HG02981 (cell line): Measurements from ENCODE around the gene CDK8.
"Not testable (repeated sequence)": the region's sequence is repeated elsewhere in the genome, so short reads cannot be mapped to it uniquely, and the experiment has no call there.

Source experiments
- ATAC-seq: cut with Tn5 transposase; IDR thresholded peaks from one replicate; pipeline ENCODE4 v1.9.1; 2021; ENCODE audit warnings: mild to moderate bottlenecking, moderate library complexity; ENCODE audit not compliant: unreplicated experiment

The CDK8 gene

DNA sequence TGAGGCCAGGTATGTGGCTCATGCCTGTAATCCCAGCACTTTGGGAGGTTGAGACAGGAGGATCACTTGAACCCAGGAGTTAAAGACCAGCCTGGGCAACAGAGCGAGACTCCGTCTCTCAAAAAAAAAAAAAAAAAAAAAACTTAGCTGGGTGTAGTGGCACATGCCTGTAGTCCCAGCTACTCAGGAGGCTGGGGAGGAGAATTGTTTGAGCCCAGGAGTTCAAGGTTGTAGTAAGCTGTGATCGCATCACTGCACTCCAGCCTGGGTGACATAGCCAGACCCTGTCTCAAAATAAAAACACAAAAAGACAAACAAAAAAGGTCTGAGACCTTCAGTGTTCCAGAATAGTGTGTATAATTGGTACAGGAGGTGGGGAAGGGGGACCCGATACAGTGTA, 1.9 kb upstream of the CDK8 start:
- not testable (repeated sequence) for ATAC-seq

DNA sequence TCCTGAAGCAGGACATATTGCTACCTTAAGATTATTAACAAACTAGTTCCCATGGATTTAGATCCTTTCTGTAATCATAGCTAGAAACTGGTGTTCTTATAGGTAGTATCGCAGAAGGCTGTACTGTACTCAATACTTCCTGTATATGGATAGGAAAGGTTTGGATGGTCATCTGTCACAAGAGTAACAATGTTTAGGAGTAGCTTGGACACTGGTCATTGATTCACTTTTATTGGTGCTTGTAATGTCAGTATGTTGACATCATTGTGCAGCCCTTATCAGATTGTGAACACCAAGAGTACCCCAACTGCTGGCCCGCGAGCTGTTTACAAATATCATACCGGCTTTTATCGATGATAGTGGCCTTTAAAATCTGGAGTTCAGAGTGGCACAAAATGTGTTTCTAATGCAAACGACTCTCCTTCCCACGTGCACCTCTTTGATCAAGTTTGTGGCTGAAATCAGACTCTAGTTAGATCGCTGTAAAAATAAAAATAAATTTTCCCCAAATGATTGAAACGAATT, 605 bp upstream of the CDK8 start:
- no peak for ATAC-seq

DNA sequence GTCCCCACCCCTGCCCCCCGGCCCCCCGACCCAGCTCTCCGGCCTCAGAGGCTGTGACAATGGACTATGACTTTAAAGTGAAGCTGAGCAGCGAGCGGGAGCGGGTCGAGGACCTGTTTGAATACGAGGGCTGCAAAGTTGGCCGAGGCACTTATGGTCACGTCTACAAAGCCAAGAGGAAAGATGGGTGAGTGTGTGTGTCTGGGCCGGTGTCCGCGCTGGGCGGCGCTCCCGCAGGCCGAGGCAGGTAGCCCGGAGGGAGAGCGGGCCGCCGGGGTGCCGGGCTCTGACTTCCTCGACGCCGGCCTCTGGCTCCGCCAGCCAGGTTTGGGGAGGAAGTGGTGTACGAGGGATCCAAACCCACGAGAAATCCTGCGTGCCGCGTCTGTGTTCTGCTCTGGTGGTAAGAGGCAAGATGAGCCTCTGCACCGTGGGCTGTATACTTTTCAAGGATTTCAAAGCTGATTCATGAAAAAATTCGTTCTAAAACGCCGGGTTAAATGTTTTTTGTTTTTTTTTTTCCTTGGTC, 718 bp downstream of the CDK8 start:
- peak; percentile 28 for ATAC-seq

DNA sequence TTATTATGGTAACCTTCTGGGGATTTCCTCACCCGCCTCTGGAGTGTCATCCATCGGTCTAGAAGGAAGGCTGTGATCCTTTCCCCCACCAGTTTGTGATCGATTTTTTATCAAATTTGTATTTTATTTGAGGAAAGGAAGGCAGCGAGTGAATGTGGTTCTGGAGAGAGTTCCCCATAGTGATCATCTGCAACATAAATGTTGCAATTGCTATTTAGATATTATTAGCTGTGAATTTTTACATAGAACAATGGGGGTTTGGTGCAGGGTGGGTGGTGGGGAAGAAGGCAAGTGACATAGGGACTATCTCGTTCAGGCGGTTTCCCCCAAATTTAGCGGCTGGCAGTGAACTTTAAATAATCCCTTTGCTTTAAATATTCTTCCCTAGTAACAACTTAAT, 1.2 kb downstream of the CDK8 start:
- ATAC-seq = no peak

DNA sequence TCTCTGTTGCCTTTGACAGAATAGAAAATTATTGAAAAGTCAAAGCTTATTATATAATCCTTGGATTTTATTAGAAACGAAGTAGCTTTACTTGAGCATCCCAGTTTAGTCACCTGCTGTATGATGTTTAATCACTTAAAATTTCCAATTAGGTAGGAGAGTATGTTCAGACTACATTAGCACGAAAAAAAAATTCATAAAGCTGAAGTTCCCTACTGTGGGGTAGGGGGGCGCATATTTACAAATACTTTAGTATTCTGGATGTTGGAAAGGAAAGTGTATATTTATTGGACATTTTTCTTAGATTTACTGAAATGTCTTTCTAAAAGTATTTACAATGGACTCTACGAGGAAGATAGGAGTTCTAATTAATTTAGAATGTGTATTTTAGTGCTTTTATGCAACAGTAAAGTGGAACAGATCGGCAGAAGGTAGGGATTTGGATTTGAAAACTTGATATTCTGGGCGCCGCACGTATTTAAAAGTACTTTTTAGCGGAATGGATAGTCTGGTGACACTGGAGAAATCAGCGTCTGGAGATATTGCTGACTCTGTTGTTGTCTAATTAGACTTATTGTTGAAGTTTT, 1.9 kb downstream of the CDK8 start:
- no peak for ATAC-seq

DNA sequence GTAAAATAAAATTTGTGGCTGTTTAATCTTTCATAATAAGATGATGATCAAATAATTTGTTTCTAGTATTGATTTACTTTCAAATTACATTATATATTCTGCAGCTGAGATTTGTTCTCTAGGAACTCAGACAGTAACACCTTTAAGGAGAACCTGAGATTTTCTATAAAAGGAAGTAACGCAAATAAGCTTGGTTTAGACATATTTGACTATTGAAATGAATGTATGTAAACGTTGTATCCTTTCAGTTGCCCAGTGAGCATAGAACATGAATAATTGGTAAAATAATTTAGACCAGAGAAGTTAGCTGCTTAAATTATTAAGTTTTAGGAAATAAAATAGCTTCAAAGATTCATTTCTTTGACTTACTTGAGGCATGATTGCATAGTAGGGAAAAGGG, 3.1 kb downstream of the CDK8 start:
- ATAC-seq = no peak

DNA sequence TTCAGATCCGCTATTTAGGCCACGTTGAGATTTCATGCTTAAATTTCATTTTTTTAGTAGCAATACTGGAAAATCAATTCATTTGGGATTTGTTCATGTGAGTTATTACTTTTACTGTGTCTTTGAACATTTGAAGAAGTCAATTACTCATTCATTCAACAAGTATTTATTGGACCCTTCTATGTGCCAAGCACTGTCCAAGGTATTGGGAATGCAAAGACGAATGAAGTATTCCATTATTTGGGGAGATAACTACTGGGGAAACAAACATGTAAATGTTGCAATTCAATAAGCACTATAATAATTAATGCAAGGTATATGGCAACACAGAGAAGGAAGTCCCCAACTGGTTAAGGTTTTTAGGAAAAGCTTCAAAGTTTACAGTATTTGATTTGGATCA, 5.7 kb downstream of the CDK8 start:
- no peak for ATAC-seq

DNA sequence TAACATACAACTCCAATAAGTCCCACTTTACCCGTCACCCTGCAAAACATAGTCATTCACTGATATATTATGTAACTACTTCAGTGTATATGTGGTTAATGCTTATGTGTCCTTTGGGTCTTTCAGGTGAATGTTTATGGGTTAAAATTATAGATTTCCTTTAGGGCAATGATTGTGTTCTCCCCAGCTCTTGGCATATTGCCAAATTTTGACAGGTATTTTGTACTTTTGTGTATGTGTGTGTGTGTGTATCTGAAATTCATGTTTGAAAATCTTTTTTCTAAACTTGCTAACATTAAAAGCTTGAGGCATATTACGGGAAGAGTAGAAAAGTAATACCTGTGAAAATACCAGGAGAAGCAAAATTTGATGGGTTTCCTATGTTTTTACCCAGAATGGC, 8.2 kb downstream of the CDK8 start:
- no peak for ATAC-seq

DNA sequence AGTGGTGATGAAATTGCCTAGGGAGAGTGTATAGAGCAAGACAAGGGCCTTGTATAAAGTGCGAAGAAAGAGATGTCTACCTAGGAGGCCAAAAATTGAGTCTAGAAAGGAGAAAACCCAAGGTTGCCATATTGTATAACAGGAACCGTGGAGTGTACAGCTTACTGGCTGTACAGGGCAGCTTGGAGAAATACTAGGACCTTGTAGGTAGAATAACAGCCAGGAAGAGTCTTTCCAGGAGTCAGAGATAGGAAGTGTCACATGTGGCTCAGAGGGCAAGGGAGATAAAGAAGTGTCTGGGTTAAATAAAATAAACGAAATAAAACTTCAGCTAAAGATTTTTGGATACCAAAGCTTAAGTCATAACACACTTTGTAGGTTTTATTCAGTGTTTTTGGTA, 12.4 kb downstream of the CDK8 start:
- ATAC-seq = no peak

DNA sequence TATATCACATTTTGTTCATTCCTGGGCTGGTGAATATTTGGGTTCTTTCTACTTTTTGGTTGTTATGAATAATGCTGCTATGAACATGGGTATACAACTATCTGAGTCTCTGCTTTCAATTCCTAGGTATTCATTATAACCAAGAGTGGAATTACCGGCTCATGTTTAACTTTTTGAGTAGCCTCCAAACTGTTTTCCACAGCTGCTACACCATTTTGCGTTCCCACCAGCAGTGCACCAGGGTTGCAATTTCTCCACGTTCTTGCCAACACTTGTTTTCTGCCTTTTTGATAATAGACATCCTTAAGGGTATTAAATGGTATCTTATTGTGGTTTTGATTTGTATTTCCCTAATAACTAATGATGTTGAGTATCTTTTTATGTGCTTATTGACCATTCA, 16.8 kb downstream of the CDK8 start:
- no peak for ATAC-seq

DNA sequence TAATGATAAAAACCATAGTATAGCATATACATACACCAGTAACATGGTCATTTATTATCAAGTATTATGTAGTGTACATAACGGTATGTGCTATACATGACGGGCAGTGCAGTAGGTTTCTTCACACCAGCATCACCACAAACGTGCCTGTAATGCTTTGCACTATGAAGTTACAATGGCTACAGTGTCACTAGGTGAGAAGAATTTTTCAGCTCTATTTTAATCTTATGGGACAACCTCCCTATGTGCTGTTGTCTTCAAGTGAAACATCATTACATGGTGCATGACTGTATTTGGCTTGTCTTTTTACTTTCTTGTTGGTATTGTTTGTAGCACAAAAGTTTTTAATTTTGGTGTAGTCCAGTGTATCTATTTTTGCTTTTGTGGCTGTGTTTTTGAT, 18.7 kb downstream of the CDK8 start:
- no peak for ATAC-seq

DNA sequence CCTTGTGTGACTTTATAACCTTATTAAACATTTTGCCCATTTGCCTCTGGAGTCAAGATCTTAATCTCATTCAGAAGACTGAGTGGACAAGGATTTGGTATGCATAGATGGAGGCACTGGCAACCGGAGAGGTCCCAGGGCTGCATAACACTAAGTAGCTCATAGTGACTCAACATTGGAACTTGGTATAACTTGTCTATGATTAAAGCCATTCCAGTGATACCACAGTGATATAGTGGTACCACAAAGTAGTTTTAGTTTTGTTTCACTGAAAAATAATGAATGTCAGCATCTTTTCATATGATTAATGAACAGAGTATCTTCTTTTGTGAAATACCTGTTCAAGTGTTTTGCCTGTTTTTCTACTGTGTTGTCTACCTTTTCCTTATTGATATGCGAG, 26.4 kb downstream of the CDK8 start:
- no peak for ATAC-seq

DNA sequence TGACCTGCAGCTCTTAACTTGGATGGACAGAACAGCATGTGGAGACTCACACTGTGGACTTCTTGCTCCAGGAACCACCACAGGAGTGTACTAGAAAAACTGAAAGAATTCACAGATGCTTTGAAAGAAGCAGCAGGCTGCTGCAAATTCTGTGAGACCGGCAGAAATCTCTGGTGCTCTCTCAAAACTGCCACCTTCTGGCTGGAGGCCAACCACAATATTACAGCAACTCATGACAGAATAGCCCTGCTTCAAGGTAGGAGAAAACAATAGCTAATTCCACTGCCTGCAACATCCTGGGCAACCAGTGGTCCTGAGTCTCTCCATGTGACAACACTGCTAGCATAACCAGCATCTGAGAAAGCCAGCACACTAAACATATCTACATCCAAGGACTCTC, 26.9 kb downstream of the CDK8 start:
- no peak for ATAC-seq

DNA sequence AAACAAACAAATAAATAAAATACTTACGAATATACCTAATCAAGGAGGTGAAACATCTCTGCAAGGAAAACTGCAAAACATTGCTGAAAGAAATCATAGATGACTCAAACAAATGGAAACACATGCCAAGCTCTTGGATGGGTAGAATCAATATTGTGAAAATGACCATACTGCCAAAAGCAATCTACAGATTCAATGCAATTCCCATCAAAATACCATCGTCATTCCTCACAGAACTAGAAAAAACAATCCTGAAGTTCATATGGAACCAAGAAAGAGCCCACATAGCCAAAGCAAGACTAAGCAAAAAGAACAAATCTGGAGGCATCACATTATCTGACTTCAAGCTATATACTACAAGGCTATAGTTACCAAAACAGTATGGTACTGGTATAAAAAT, 32.0 kb downstream of the CDK8 start:
- ATAC-seq = not testable (repeated sequence)

DNA sequence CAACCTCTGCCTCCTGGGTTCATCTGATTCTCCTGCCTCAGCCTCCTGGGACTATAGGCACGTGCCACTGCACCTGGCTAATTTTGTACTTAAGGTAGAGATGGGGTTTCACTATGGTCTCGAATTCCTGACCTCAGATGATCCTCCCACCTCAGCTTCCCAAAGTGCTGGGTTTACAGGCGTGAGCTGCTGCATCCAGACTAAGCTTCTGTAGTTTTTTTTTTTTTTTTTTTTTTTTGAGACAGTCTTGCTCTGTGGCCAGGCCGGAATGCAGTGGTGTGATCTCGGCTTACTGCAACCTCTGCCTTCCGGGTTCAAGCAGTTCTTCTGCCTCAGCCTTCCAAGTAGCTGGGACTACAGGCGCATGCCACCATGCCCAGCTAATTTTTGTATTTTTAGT, 34.9 kb downstream of the CDK8 start:
- ATAC-seq = not testable (repeated sequence)

DNA sequence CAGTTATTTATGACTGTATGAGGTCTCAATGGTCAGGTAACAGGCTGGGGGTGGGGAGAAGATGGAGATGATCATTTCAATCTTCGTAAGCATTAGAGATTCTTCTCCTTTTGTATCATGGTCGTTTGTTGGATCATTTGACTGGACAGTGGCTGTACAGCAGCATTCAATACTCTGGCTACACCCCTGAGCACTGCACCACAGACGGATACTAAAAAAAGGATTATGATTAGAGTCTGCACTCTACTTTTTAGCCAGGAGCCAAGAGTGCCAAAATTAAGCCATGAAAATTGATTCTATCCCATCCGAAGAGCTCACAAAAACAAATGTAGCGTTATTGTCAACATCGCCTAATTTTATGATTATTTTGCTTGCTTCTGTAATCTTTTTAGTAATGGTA, 41.9 kb downstream of the CDK8 start:
- no peak for ATAC-seq

DNA sequence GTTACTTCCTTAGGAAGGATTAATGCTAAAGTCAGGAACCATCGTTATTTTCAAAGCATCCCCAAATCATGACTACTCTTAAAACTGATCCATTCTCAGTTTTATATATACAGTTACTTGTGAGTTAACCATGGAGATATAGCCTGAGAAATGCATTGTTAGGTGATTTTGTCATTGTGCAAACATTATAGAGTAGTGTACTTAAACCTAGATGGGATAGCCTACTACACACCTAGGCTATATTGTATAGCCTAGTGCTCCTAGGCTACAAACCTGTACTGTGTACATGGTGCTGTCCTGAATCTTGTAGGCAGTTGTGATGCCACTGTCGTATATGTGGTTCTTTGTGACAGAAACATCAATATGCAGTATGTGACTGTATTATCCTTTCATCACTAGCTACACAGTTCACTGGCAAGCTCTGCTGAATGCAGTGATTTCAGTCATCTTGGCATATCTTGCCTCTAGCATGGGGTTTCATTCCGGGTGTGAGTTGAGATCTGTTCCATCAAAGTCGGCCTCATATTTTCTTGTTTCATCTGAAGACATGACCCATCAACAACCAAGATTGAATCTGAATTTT, 45.3 kb downstream of the CDK8 start:
- ATAC-seq = no peak

DNA sequence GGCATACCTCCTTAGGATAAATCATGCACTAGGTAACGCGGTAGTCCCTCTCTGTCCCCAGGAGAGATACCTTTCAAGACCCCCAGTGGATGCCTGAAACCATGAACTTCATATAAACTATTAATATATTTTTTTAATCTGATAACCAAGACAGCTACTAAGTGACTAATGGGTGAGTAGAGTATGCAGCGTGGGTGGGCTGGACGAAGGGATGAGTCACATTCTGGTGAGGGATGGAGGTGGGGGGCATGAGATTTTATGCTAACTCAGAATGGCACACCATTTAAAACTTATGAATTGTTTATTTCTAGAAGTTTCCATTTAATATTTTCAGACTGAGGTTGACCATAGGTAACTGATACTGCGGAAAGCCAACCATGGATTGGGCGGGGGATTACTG, 46.2 kb downstream of the CDK8 start:
- ATAC-seq = no peak

DNA sequence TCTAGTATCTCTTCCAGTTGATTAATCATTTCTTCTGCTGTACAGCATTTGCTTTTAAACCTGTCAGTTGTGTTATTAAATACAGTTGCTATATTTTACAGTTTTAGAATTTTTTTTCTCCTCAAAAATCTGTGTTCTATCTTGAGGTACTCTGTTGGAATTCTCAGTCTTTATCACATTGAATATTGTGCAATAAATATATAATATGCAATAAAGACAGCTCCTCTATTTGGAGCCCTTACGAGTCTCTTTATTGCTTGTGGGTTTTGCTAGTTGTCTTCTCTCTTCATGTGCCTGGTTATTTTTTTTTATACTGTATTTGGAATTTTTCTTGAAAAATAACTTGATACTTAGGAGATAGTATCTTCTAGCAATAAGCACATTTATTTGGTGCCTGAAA, 51.7 kb downstream of the CDK8 start:
- ATAC-seq = no peak

DNA sequence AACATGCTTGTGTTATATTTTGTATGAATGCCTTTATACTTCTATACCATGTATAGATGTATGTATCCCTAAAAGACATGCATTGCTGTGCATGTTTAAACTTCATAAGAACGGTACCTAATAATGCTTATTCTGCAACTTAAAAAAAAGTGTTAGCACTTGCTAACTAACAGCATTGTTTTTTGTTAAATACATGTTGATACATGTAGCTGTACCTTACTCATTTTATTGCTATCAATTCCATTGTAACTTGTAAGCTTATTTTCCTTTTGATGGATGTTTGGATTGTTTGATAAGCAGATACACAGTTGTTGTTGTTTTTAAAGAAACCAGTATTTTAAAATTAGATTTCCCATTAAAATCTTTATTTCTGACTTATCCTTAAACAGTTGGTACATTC, 53.8 kb downstream of the CDK8 start:
- ATAC-seq = no peak

DNA sequence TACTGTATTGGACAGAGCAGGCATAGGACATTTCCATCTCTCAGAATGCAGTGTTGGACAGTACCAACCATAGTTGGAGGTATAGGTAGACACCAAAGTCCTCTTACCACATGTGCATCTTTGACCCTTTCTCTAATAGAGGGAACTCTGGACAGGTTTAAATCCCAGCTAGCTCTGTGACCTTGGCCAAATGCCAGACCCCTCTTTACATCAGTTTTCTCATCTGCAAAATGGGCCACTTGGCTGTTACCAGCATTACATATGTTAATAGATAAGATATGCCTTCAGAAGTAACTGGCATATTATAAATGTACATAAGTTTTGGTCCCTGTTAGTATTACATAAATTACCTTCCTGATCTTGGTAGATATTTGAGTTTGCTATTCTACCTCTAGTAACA, 54.3 kb downstream of the CDK8 start:
- ATAC-seq = no peak

DNA sequence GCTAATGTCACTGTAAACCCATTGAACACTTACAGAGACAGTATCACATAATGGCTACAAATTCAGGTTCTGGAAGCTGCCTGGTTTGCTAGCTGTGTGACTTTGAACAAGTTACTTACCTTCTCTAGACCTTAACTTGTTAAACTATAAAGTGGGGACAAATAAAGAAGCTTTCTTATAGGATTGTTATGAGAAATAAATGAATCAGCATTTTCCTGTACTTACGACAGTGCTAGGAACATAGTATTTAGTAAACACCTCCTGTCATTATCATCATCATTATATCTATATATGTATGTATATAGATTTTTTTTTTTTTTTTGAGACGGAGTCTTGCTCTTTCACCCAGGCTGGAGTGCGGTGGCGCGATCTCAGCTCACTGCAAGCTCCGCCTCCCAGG, 54.9 kb downstream of the CDK8 start:
- ATAC-seq = no peak

DNA sequence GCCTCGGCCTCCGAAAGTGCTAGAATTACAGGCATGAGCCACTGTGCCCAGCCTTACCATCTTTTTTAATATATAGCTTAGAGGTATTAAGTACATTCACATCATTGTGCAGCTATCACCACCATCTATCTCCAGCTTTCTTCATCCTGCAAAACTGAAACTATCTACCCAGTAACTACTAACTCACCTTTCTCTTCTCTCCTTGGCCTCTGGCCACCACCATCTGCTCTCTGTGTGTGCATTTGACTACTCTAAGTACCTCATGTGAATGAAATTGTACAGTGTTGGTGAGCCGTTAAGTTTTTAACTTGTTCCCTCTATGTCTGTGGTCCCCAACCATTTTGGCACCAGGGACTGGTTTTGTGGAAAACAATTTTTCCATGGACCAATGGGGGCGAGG, 56.1 kb downstream of the CDK8 start:
- ATAC-seq = no peak
